SK-N-SH (cell line): Measurements from ENCODE around the gene EIF2S2. TPM values are rescaled to one million over a fixed set of nuclear protein-coding genes. Genes with fewer than 3 reads are reported as not detected.

Source experiments
- CTCF ChIA-PET: fragments of 300-600, 350-600 bp; formaldehyde crosslinking; extraction: SDS; loops from one replicate; lab custom pipeline; 2021; lab: Yijun Ruan, JAX
- POLR2A ChIA-PET: fragments of 350-600 bp; sonication (Branson Sonifier 250); formaldehyde crosslinking; extraction: SDS; loops from one replicate; lab custom pipeline; 2020; ENCODE audit warnings: antibody characterized with exemption, inconsistent platforms; lab: Yijun Ruan, JAX
- DNase-seq: peaks from one replicate; pipeline ENCODE4 v3.0.0; 2012
- H2AFZ ChIP-seq: fragments of 200-600 bp; sonication (generic); 2 replicates; pipeline ENCODE4 v1.8.1; 2016; ENCODE audit warnings: antibody characterized with exemption, mild to moderate bottlenecking, low read depth
- H3F3A ChIP-seq: fragments of 200-600 bp; sonication (generic); replicated peaks from 2 replicates; pipeline ENCODE3; 2016; ENCODE audit warnings: antibody characterized with exemption, mild to moderate bottlenecking; ENCODE audit not compliant: insufficient read depth
- H3K27ac ChIP-seq, 2 experiments: fragments of 200-500 bp in 1 of 2; fragments of 200-600 bp in 1 of 2; sonication (Bioruptor generic) in 1 of 2; sonication (generic), shearing (Covaris generic) in 1 of 2; 2 replicates each; pipeline versions ENCODE4 v1.5.1 to v1.6.1; 2014 to 2016; ENCODE audit warnings: low read depth in 2 of 2, inconsistent platforms in 1 of 2, low read length in 1 of 2, mild to moderate bottlenecking in 1 of 2, mixed read lengths in 1 of 2
- H3K27me3 ChIP-seq: fragments of 200-600 bp; sonication (generic), shearing (Covaris generic); 2 replicates; pipeline ENCODE4 v1.6.1; 2016; ENCODE audit warnings: mixed run types; ENCODE audit not compliant: insufficient read depth
- H3K36me3 ChIP-seq, 2 experiments: fragments of 200-500 bp in 1 of 2; fragments of 200-600 bp in 1 of 2; sonication (Bioruptor generic) in 1 of 2; sonication (generic) in 1 of 2; replicated peaks in 1 of 2; 2 replicates each; pipeline versions ENCODE3 to v1.5.1; 2014 to 2016; ENCODE audit warnings: low read length in 1 of 2, mild to moderate bottlenecking in 1 of 2; ENCODE audit not compliant: insufficient read depth in 2 of 2, control insufficient read depth in 1 of 2
- H3K4me1 ChIP-seq, 2 experiments: fragments of 200-500 bp in 1 of 2; fragments of 200-600 bp in 1 of 2; sonication (Bioruptor generic) in 1 of 2; sonication (generic), shearing (Covaris generic) in 1 of 2; 2 replicates each; pipeline versions ENCODE4 v1.5.1 to v1.6.1; 2014 to 2016; ENCODE audit warnings: low read depth in 1 of 2, low read length in 1 of 2, mixed run types in 1 of 2; ENCODE audit not compliant: insufficient read depth in 2 of 2, control insufficient read depth in 1 of 2
- H3K4me2 ChIP-seq: fragments of 200-600 bp; sonication (generic), shearing (Covaris generic); 2 replicates; pipeline ENCODE4 v1.6.1; 2017; ENCODE audit warnings: mixed run types
- H3K4me3 ChIP-seq, 2 experiments: fragments of 200-500 bp in 1 of 2; fragments of 200-600 bp in 1 of 2; sonication (Bioruptor generic) in 1 of 2; sonication (generic), shearing (Covaris generic) in 1 of 2; 2 replicates each; pipeline versions ENCODE4 v1.5.1 to v1.8.1; 2014 to 2016; ENCODE audit warnings: low read depth in 2 of 2, inconsistent platforms in 1 of 2, low read length in 1 of 2, mild to moderate bottlenecking in 1 of 2, mixed read lengths in 1 of 2, moderate library complexity in 1 of 2
- H3K79me2 ChIP-seq: fragments of 200-600 bp; sonication (generic); 2 replicates; pipeline ENCODE4 v1.8.1; 2017; ENCODE audit warnings: mild to moderate bottlenecking; ENCODE audit not compliant: insufficient read depth
- H3K9ac ChIP-seq: fragments of 200-600 bp; sonication (generic); 2 replicates; pipeline ENCODE4 v1.6.1; 2017; ENCODE audit warnings: mixed run types
- H3K9me2 ChIP-seq: fragments of 200-600 bp; sonication (generic); 2 replicates; pipeline ENCODE4 v1.6.1; 2017; ENCODE audit warnings: mixed run types
- H3K9me3 ChIP-seq: fragments of 200-600 bp; sonication (generic); 2 replicates; pipeline ENCODE4 v1.6.1; 2017; ENCODE audit warnings: mixed run types, mild to moderate bottlenecking, moderate library complexity
- H4K20me1 ChIP-seq: fragments of 200-600 bp; sonication (generic); 2 replicates; pipeline ENCODE4 v1.6.1; 2017; ENCODE audit warnings: mild to moderate bottlenecking, mixed run types; ENCODE audit not compliant: insufficient read depth
- CHD2 ChIP-seq: fragments of 150-350 bp; IDR thresholded peaks from 2 replicates; pipeline ENCODE4 v1.6.1; 2018; ENCODE audit warnings: low read length; ENCODE audit not compliant: partially characterized antibody
- FOSL2 ChIP-seq: IDR thresholded peaks from 2 replicates; pipeline ENCODE4 v1.4.0; 2012; ENCODE audit warnings: low read depth, mild to moderate bottlenecking, moderate library complexity, borderline replicate concordance
- FOXM1 ChIP-seq: IDR thresholded peaks from 2 replicates; pipeline ENCODE4 v1.4.0; 2012; ENCODE audit warnings: low read depth, mild to moderate bottlenecking
- GABPA ChIP-seq: IDR thresholded peaks from 2 replicates; pipeline ENCODE4 v1.4.0; 2012; ENCODE audit warnings: low read depth, mild to moderate bottlenecking
- JUND ChIP-seq: IDR thresholded peaks from 2 replicates; pipeline ENCODE4 v1.4.0; 2012
- MXI1 ChIP-seq: IDR thresholded peaks from 2 replicates; pipeline ENCODE4 v1.6.1; 2012; ENCODE audit warnings: mild to moderate bottlenecking, low read depth, low read length, improper control_type of control experiment
- NRF1 ChIP-seq: IDR thresholded peaks from 2 replicates; pipeline ENCODE4 v1.6.1; 2012; ENCODE audit warnings: low read depth, mild to moderate bottlenecking, low read length
- RAD21 ChIP-seq: IDR thresholded peaks from 2 replicates; pipeline ENCODE4 v1.6.1; 2012; ENCODE audit warnings: mild to moderate bottlenecking, low read length
- RFX5 ChIP-seq: IDR thresholded peaks from 2 replicates; pipeline ENCODE4 v1.6.1; 2012; ENCODE audit warnings: mild to moderate bottlenecking, improper control_type of control experiment, low read length
- TAF1 ChIP-seq: IDR thresholded peaks from 2 replicates; pipeline ENCODE4 v1.6.1; 2012; ENCODE audit warnings: low read depth, mild to moderate bottlenecking, low read length, moderate library complexity, borderline replicate concordance
- TCF12 ChIP-seq: IDR thresholded peaks from 2 replicates; pipeline ENCODE4 v1.4.0; 2012
- TEAD4 ChIP-seq: IDR thresholded peaks from 2 replicates; pipeline ENCODE4 v1.4.0; 2012; ENCODE audit warnings: mild to moderate bottlenecking, borderline replicate concordance; ENCODE audit not compliant: insufficient read depth
- YY1 ChIP-seq: IDR thresholded peaks from 2 replicates; pipeline ENCODE4 v1.4.0; 2012; ENCODE audit warnings: low read depth, mild to moderate bottlenecking
- WGBS: methylation state at CpG from one replicate; pipeline ENCODE4 v1.1.6; 2017; ENCODE audit warnings: low lambda C conversion rate; 5-methylcytosine and 5-hydroxymethylcytosine counted together
- polyA plus RNA-seq, 3 experiments: library from polyadenylated mRNA; depleted of rRNA; stranded (reverse); fragments of >200 nt; gene quantifications; 2 replicates each; pipeline ENCODE4 v1.2.3, GENCODE V29; 2012
- TF ChIP-seq, protein P1 (sequence below): IDR thresholded peaks from 2 replicates; pipeline ENCODE4 v1.4.0; 2012; ENCODE audit warnings: low read depth, borderline replicate concordance
- TF ChIP-seq, protein P2 (sequence below): IDR thresholded peaks from 2 replicates; pipeline ENCODE4 v1.4.0; 2012; ENCODE audit warnings: low read depth
- TF ChIP-seq, protein P3 (sequence below): IDR thresholded peaks from 2 replicates; pipeline ENCODE4 v1.6.1; 2012; ENCODE audit warnings: mild to moderate bottlenecking, low read depth, low read length, moderate library complexity
- TF ChIP-seq, protein P4 (sequence below): fragments of 150-350 bp; IDR thresholded peaks from 2 replicates; pipeline ENCODE4 v1.6.1; 2016; ENCODE audit warnings: mild to moderate bottlenecking, low read depth, low read length
- TF ChIP-seq, protein P5 (sequence below): fragments of 150-350 bp; IDR thresholded peaks from 2 replicates; pipeline ENCODE4 v1.6.1; 2017; ENCODE audit warnings: antibody characterized with exemption, low read length, low read depth, borderline replicate concordance
- TF ChIP-seq, protein P6 (sequence below): IDR thresholded peaks from 2 replicates; pipeline ENCODE4; 2012

EIF2S2 gene
- polyA plus RNA-seq, 1 of the 3 experiments (the other 2 are of a cell fraction), result 50.7 TPM

DNA sequence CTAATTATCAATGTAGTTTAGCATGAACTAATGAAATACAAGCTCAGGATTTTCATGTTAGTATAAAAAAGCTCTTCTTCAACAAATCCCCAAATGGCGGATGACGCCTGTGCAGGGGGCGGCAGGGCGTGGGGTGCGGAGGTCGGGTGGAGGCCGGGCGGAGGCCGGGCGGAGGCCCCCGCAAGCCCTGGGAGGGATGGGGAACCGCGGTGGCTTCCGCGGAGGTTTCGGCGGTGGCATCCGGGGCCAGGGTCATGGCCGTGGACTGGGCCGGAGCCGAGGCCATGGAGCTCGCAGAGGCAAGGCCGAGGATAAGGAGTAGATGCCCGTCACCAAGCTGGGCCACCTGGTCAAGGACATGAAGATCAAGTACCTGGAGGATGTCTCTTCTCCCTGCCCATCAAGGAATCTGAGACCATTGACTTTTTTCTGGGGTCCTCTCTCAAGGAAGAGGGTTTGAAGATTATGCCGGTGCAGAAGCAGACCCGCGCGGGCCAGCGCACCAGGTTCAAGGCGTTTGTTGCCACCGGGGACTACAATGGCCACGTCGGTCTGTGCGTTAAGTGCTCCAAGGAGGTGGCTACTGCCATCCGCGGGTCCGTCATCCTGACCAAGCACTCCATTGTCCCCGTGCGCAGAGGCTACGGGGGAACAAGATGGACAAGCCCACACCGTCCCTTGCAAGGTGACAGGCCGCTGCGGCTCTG is 10.4 kb upstream of the EIF2S2 start:
- POLR2A ChIA-PET, result no interaction called here
- H3K79me2 ChIP-seq, result no peaks in the 10 kb centered on the region
- no peak overlapping the region for H3K4me3 ChIP-seq
- no peaks in the 10 kb centered on the region for H3K9me3 ChIP-seq
- no peaks in the 10 kb centered on the region for H3K27me3 ChIP-seq
- no peak overlapping the region for H3K9ac ChIP-seq
- no peaks in the 10 kb centered on the region for H4K20me1 ChIP-seq
- CTCF ChIA-PET, result interaction anchor here (1.0 to 1.2 kb wide), 3 partner anchors 8 to 40 kb away, joined by 3 to 4 read pairs (median 3); no protein-coding TSS in a partner anchor
- no peak overlapping the region for H2AFZ ChIP-seq
- H3K4me1 ChIP-seq, result peaks cover 0 to 4% of the 10 kb centered on the region in 2 experiments; a peak in 3 of 4 replicates
- H3K36me3 ChIP-seq, result no peaks in the 10 kb centered on the region
- H3K4me2 ChIP-seq, result no peak overlapping the region
- DNase-seq, result no peak
- H3K27ac ChIP-seq, result no peak overlapping the region
- no peak for TF ChIP-seq YY1
- no peak for TF ChIP-seq TAF1
- TF ChIP-seq, protein P1, sequence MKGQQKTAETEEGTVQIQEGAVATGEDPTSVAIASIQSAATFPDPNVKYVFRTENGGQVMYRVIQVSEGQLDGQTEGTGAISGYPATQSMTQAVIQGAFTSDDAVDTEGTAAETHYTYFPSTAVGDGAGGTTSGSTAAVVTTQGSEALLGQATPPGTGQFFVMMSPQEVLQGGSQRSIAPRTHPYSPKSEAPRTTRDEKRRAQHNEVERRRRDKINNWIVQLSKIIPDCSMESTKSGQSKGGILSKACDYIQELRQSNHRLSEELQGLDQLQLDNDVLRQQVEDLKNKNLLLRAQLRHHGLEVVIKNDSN, result no peak
- no peak for TF ChIP-seq FOSL2
- no peak for TF ChIP-seq GABPA
- TF ChIP-seq, protein P2, sequence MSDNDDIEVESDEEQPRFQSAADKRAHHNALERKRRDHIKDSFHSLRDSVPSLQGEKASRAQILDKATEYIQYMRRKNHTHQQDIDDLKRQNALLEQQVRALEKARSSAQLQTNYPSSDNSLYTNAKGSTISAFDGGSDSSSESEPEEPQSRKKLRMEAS, result no peak
- H3K9me2 ChIP-seq, result no peaks in the 10 kb centered on the region
- 93% methylated on average over 41 of the region's 43 CpGs for WGBS
- H3F3A ChIP-seq, result peaks cover 6% of the 10 kb centered on the region

DNA sequence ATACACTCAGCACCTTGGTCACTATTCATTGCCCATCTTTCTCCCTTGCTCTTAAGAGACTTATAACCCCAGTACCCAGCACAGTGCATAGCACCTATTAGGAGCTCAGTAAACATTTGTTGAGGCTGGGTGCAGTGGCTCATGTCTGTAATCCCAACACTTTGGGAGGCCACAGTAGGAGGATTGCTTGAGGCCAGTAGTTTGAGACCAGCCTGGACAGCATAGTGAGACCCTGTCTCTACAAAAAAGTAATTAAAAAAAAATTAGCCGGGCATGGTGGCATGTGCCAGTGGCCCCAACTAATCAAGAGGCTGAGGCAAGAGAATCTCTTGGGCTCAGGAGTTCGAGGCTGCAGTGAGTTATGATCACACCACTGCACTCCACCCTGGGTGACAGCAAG is 8.2 kb upstream of the EIF2S2 start:
- Histone ChIP-seq H4K20me1 (no peaks in the 10 kb centered on the region), H3K36me3 (no peaks in the 10 kb centered on the region), H3F3A (peaks cover 6% of the 10 kb centered on the region), H2AFZ (no peak overlapping the region), H3K79me2 (no peaks in the 10 kb centered on the region), H3K9ac (no peak overlapping the region), H3K4me2 (no peak overlapping the region), H3K27ac (no peak overlapping the region), H3K27me3 (no peaks in the 10 kb centered on the region), H3K4me1 (peaks cover 0 to 4% of the 10 kb centered on the region in 2 experiments; a peak in 3 of 4 replicates), H3K4me3 (no peak overlapping the region), H3K9me3 (no peaks in the 10 kb centered on the region), H3K9me2 (no peaks in the 10 kb centered on the region)
- 64% methylated on average over 2 of the region's 2 CpGs for WGBS
- DNase-seq, result no peak
- TF ChIP-seq RAD21 (no peak), NRF1 (no peak), RFX5 (no peak), MXI1 (no peak), TCF12 (no peak), FOXM1 (no peak), JUND (no peak), CHD2 (no peak), TEAD4 (no peak)
- TF ChIP-seq, protein P3, sequence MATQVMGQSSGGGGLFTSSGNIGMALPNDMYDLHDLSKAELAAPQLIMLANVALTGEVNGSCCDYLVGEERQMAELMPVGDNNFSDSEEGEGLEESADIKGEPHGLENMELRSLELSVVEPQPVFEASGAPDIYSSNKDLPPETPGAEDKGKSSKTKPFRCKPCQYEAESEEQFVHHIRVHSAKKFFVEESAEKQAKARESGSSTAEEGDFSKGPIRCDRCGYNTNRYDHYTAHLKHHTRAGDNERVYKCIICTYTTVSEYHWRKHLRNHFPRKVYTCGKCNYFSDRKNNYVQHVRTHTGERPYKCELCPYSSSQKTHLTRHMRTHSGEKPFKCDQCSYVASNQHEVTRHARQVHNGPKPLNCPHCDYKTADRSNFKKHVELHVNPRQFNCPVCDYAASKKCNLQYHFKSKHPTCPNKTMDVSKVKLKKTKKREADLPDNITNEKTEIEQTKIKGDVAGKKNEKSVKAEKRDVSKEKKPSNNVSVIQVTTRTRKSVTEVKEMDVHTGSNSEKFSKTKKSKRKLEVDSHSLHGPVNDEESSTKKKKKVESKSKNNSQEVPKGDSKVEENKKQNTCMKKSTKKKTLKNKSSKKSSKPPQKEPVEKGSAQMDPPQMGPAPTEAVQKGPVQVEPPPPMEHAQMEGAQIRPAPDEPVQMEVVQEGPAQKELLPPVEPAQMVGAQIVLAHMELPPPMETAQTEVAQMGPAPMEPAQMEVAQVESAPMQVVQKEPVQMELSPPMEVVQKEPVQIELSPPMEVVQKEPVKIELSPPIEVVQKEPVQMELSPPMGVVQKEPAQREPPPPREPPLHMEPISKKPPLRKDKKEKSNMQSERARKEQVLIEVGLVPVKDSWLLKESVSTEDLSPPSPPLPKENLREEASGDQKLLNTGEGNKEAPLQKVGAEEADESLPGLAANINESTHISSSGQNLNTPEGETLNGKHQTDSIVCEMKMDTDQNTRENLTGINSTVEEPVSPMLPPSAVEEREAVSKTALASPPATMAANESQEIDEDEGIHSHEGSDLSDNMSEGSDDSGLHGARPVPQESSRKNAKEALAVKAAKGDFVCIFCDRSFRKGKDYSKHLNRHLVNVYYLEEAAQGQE, result no peak
- TF ChIP-seq, protein P4, sequence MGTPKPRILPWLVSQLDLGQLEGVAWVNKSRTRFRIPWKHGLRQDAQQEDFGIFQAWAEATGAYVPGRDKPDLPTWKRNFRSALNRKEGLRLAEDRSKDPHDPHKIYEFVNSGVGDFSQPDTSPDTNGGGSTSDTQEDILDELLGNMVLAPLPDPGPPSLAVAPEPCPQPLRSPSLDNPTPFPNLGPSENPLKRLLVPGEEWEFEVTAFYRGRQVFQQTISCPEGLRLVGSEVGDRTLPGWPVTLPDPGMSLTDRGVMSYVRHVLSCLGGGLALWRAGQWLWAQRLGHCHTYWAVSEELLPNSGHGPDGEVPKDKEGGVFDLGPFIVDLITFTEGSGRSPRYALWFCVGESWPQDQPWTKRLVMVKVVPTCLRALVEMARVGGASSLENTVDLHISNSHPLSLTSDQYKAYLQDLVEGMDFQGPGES, result no peak
- TF ChIP-seq, protein P5, sequence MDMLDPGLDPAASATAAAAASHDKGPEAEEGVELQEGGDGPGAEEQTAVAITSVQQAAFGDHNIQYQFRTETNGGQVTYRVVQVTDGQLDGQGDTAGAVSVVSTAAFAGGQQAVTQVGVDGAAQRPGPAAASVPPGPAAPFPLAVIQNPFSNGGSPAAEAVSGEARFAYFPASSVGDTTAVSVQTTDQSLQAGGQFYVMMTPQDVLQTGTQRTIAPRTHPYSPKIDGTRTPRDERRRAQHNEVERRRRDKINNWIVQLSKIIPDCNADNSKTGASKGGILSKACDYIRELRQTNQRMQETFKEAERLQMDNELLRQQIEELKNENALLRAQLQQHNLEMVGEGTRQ, result no peak
- TF ChIP-seq, protein P6, sequence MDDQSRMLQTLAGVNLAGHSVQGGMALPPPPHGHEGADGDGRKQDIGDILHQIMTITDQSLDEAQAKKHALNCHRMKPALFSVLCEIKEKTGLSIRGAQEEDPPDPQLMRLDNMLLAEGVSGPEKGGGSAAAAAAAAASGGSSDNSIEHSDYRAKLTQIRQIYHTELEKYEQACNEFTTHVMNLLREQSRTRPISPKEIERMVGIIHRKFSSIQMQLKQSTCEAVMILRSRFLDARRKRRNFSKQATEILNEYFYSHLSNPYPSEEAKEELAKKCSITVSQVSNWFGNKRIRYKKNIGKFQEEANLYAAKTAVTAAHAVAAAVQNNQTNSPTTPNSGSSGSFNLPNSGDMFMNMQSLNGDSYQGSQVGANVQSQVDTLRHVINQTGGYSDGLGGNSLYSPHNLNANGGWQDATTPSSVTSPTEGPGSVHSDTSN, result no peak
- ChIA-PET POLR2A (no interaction called here), CTCF (interaction anchor here (1.0 to 5.5 kb wide), 2 partner anchors 9 to 257 kb away, joined by 6 to 25 read pairs; no protein-coding TSS in a partner anchor)
